Measurements from ENCODE around the gene DRAM2. TPM values are rescaled to one million over a fixed set of nuclear protein-coding genes. Genes with fewer than 3 reads are reported as not detected.

The DRAM2 gene
- total and polyA plus RNA-seq, 9 of the 15 experiments (the other 6 are each of a cell fraction or from before 2014, with no cell fraction given) = 29.0 to 161 (median 53.5) TPM

DNA sequence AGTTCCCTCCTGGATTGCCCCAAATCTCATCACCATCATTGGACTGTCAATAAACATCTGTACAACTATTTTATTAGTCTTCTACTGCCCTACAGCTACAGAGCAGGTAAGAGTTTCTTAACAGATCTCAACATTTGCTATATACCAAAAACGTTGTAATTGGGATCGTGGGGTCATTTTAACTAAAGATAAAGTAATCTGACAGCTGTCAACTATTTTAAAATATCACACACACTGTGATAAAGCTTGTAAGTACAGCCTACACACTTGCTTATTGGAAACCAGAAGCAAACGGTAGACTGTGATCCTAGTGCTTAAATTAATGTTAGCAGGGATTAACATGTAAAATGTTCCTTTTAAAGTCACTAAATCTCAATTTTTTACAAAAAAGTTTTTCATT, 8.1 kb upstream of the DRAM2 start:
- 30% methylated on average over 3 of the region's 3 CpGs for WGBS (ENCODE audit: insufficient coverage, low coverage, missing lambda C conversion rate)
- POLR2A ChIA-PET = interaction anchor here (1.0 kb wide), 1 partner anchor 15 kb away, joined by 6 read pairs; no protein-coding TSS in a partner anchor
- no peak overlapping the region for H3K9ac ChIP-seq (ENCODE audit: insufficient read depth in 1 of 2, low read depth in 2 of 2, low read length in 2 of 2)
- CTCF ChIA-PET (ENCODE audit: low intra/inter-chr PET ratio) = interaction anchor here (0.6 kb wide), 1 partner anchor 308 kb away, joined by 3 read pairs; no protein-coding TSS in a partner anchor
- H4K20me1 ChIP-seq (replicated peaks; ENCODE audit: control insufficient read depth, insufficient read depth, low read length) = peaks cover 11% of the 10 kb centered on the region; the same call in 1 of the 2 replicates
- ATAC-seq (no peak), FAIRE-seq (no peak), DNase-seq (ENCODE audit: extremely low read depth in 1 of 4, low spot score in 3 of 4) (no peak)
- H3K9me1 ChIP-seq (ENCODE audit: control insufficient read depth, insufficient read depth, low read length) = peaks cover 2% of the 10 kb centered on the region
- H3K4me2 ChIP-seq (ENCODE audit: insufficient read depth, low read length) = no peak overlapping the region
- in situ Hi-C loops (cut with MboI) (no loop called here), intact Hi-C loops (cut with micrococcal nuclease) (no loop called here)
- peaks cover 70% of the 10 kb centered on the region for H3K36me3 ChIP-seq (ENCODE audit: control insufficient read depth, insufficient read depth, low read length)
- H2AFZ ChIP-seq (ENCODE audit: low read depth, low read length) = no peak overlapping the region
- peaks cover 0 to 3% of the 10 kb centered on the region in 2 experiments; a peak in 2 of 5 replicates for H3K4me1 ChIP-seq (replicated peaks in 1 of 2; ENCODE audit: control insufficient read depth in 2 of 2, insufficient read depth in 2 of 2, low read length in 2 of 2)
- TF ChIP-seq, protein P1, sequence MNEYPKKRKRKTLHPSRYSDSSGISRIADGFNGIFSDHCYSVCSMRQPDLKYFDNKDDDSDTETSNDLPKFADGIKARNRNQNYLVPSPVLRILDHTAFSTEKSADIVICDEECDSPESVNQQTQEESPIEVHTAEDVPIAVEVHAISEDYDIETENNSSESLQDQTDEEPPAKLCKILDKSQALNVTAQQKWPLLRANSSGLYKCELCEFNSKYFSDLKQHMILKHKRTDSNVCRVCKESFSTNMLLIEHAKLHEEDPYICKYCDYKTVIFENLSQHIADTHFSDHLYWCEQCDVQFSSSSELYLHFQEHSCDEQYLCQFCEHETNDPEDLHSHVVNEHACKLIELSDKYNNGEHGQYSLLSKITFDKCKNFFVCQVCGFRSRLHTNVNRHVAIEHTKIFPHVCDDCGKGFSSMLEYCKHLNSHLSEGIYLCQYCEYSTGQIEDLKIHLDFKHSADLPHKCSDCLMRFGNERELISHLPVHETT (CRISPR knock-in tag; conservative IDR thresholded peaks at IDR 0.05 in 1 of 2, IDR thresholded peaks at IDR 0.05 in 1 of 2) = no peak
- peak; percentile 62 for TF ChIP-seq MEIS2 (IDR thresholded peaks at IDR 0.05; ENCODE audit: partially characterized antibody)
- TF ChIP-seq, protein P2, sequence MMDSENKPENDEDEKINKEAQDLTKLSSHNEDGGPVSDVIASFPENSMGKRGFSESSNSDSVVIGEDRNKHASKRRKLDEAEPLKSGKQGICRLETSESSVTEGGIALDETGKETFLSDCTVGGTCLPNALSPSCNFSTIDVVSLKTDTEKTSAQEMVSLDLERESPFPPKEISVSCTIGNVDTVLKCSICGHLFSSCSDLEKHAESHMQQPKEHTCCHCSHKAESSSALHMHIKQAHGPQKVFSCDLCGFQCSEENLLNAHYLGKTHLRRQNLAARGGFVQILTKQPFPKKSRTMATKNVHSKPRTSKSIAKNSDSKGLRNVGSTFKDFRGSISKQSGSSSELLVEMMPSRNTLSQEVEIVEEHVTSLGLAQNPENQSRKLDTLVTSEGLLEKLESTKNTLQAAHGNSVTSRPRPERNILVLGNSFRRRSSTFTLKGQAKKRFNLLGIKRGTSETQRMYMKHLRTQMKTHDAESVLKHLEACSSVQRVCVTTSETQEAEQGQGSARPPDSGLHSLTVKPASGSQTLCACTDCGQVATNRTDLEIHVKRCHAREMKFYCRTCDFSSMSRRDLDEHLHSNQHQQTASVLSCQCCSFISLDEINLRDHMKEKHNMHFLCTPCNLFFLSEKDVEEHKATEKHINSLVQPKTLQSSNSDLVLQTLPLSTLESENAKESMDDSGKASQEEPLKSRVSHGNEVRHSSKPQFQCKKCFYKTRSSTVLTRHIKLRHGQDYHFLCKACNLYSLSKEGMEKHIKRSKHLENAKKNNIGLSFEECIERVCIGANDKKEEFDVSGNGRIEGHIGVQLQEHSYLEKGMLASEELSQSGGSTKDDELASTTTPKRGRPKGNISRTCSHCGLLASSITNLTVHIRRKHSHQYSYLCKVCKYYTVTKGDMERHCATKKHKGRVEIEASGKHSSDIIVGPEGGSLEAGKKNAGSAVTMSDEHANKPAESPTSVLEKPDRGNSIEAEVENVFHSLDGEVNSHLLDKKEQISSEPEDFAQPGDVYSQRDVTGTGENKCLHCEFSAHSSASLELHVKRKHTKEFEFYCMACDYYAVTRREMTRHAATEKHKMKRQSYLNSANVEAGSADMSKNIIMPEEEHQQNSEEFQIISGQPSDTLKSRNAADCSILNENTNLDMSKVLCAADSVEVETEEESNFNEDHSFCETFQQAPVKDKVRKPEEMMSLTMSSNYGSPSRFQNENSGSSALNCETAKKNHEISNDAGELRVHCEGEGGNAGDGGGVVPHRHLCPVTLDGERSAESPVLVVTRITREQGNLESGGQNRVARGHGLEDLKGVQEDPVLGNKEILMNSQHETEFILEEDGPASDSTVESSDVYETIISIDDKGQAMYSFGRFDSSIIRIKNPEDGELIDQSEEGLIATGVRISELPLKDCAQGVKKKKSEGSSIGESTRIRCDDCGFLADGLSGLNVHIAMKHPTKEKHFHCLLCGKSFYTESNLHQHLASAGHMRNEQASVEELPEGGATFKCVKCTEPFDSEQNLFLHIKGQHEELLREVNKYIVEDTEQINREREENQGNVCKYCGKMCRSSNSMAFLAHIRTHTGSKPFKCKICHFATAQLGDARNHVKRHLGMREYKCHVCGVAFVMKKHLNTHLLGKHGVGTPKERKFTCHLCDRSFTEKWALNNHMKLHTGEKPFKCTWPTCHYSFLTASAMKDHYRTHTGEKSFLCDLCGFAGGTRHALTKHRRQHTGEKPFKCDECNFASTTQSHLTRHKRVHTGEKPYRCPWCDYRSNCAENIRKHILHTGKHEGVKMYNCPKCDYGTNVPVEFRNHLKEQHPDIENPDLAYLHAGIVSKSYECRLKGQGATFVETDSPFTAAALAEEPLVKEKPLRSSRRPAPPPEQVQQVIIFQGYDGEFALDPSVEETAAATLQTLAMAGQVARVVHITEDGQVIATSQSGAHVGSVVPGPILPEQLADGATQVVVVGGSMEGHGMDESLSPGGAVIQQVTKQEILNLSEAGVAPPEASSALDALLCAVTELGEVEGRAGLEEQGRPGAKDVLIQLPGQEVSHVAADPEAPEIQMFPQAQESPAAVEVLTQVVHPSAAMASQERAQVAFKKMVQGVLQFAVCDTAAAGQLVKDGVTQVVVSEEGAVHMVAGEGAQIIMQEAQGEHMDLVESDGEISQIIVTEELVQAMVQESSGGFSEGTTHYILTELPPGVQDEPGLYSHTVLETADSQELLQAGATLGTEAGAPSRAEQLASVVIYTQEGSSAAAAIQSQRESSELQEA (IDR thresholded peaks at IDR 0.05; ENCODE audit: low read depth) = no peak
- TF ChIP-seq, protein P3, sequence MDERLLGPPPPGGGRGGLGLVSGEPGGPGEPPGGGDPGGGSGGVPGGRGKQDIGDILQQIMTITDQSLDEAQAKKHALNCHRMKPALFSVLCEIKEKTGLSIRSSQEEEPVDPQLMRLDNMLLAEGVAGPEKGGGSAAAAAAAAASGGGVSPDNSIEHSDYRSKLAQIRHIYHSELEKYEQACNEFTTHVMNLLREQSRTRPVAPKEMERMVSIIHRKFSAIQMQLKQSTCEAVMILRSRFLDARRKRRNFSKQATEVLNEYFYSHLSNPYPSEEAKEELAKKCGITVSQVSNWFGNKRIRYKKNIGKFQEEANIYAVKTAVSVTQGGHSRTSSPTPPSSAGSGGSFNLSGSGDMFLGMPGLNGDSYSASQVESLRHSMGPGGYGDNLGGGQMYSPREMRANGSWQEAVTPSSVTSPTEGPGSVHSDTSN (CRISPR knock-in tag; IDR thresholded peaks at IDR 0.05; ENCODE audit: low read depth) = no peak
- TF ChIP-seq, protein P3 (tag; conservative IDR thresholded peaks at IDR 0.05; ENCODE audit: low read depth) = peak; percentile 56
- TF ChIP-seq, protein P4, sequence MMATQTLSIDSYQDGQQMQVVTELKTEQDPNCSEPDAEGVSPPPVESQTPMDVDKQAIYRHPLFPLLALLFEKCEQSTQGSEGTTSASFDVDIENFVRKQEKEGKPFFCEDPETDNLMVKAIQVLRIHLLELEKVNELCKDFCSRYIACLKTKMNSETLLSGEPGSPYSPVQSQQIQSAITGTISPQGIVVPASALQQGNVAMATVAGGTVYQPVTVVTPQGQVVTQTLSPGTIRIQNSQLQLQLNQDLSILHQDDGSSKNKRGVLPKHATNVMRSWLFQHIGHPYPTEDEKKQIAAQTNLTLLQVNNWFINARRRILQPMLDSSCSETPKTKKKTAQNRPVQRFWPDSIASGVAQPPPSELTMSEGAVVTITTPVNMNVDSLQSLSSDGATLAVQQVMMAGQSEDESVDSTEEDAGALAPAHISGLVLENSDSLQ (IDR thresholded peaks at IDR 0.05) = peak; percentile 58
- no TSS peak for BruUV-seq (replicated peaks)
- no peaks in the 10 kb centered on the region for H3K27me3 ChIP-seq (ENCODE audit: control insufficient read depth in 2 of 2, insufficient read depth in 2 of 2, low read length in 2 of 2)
- peaks cover 87% of the 10 kb centered on the region for H3K79me2 ChIP-seq (ENCODE audit: control insufficient read depth, insufficient read depth, low read length)
- H3K27ac ChIP-seq (ENCODE audit: extremely low read depth, low read depth, low read length) = no peak overlapping the region
- H3K4me3 ChIP-seq = no peak overlapping the region
- H3K9me3 ChIP-seq (replicated peaks; ENCODE audit: control insufficient read depth, insufficient read depth, low read depth, low read length) = no peaks in the 10 kb centered on the region

Measured in K562 (cell line).